Measurements from ENCODE around the gene FHL2.

The FHL2 gene

DNA sequence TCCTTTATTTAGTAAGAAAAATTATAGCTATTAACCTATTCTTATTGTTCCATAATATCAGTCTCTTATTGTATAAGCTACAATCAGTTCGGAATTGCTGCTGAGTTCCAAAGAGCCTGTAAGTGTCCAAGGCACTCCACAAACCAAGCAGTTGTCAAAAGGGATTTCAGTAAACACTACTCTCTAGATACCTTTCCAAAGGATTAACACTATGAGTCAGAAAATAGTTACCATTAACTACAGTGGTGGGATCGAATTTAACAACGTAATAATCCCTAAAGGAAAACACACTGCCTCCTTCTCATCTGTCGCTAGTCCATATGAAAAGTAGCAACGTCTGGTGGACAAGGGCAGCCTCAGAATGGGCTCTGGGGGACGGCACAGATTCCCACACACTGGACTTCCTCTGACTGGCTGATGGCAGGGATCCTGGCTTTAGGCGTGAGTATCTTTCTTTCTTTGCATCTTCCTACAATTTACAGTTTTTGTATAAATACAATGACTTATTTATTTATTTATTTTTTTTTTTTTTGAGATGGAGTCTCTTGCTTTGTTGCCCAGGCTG, 78.1 kb downstream of the FHL2 start:
- Histone ChIP-seq H3K9me2 (replicated peaks; ENCODE audit: insufficient read depth, low read length) (no peaks in the 10 kb centered on the region), H3K4me1 (ENCODE audit: low read length) (no peaks in the 10 kb centered on the region), H3F3A (ENCODE audit: insufficient read depth, low read length) (no peaks in the 10 kb centered on the region), H2AFZ (ENCODE audit: low read length) (no peak overlapping the region), H4K20me1 (ENCODE audit: insufficient read depth, low read length) (peaks cover 2% of the 10 kb centered on the region; the same call in 1 of the 2 replicates), H3K4me2 (ENCODE audit: low read depth, low read length) (no peak overlapping the region), H3K36me3 (replicated peaks; ENCODE audit: insufficient read depth, low read length) (peaks cover 5% of the 10 kb centered on the region; the same call in 1 of the 2 replicates), H3K4me3 (ENCODE audit: low read length) (no peak overlapping the region), H3K27me3 (replicated peaks; ENCODE audit: insufficient read depth, low read length) (no peaks in the 10 kb centered on the region), H3K27ac (ENCODE audit: low read length) (no peak overlapping the region), H3K9me3 (replicated peaks; ENCODE audit: insufficient read depth, low read length) (no peaks in the 10 kb centered on the region), H3K9ac (ENCODE audit: low read length) (no peak overlapping the region), H3K79me2 (ENCODE audit: low read length) (peaks cover 92% of the 10 kb centered on the region)
- TF ChIP-seq EZH2phosphoT487 (IDR thresholded peaks at IDR 0.05; ENCODE audit: low read length), result no peak
- TF ChIP-seq, protein P1, sequence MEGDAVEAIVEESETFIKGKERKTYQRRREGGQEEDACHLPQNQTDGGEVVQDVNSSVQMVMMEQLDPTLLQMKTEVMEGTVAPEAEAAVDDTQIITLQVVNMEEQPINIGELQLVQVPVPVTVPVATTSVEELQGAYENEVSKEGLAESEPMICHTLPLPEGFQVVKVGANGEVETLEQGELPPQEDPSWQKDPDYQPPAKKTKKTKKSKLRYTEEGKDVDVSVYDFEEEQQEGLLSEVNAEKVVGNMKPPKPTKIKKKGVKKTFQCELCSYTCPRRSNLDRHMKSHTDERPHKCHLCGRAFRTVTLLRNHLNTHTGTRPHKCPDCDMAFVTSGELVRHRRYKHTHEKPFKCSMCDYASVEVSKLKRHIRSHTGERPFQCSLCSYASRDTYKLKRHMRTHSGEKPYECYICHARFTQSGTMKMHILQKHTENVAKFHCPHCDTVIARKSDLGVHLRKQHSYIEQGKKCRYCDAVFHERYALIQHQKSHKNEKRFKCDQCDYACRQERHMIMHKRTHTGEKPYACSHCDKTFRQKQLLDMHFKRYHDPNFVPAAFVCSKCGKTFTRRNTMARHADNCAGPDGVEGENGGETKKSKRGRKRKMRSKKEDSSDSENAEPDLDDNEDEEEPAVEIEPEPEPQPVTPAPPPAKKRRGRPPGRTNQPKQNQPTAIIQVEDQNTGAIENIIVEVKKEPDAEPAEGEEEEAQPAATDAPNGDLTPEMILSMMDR (IDR thresholded peaks at IDR 0.05; ENCODE audit: low read length), result no peak
- TF ChIP-seq EZH2 (optimal IDR thresholded peaks at IDR 0.05; ENCODE audit: low read depth, low read length), result no peak
- DNase-seq, result no peak

DNA sequence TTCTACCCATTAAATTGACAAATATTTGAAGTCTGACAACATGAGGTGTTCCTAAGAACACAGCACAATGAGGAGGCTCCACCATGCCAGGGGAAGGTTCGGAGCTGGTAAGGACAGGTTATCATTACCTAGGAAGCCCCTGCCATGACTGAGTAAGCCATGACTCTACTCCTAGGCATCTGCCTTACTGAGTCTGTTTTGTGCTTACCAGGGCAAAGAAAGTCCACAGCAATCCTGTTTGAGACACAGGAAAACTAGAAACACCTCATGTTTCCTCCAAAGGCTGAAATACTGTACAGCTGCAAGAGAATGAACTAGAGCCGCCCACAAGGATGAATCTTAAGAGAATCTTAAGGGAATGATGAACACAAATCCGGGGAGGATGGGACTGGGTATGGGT, 80.9 kb downstream of the FHL2 start:
- no peak overlapping the region for H3K27ac ChIP-seq (ENCODE audit: low read length)
- H3K27me3 ChIP-seq (replicated peaks; ENCODE audit: insufficient read depth, low read length), result no peaks in the 10 kb centered on the region
- H2AFZ ChIP-seq (ENCODE audit: low read length), result no peak overlapping the region
- no peak for DNase-seq
- no peak overlapping the region for H3K4me2 ChIP-seq (ENCODE audit: low read depth, low read length)
- no peaks in the 10 kb centered on the region for H3F3A ChIP-seq (ENCODE audit: insufficient read depth, low read length)
- peaks cover 87% of the 10 kb centered on the region for H3K79me2 ChIP-seq (ENCODE audit: low read length)
- H3K4me1 ChIP-seq (ENCODE audit: low read length), result no peaks in the 10 kb centered on the region
- H3K9me3 ChIP-seq (replicated peaks; ENCODE audit: insufficient read depth, low read length), result no peaks in the 10 kb centered on the region
- H3K36me3 ChIP-seq (replicated peaks; ENCODE audit: insufficient read depth, low read length), result no peaks in the 10 kb centered on the region; the same call in 1 of the 2 replicates
- no peaks in the 10 kb centered on the region; the same call in 1 of the 2 replicates for H4K20me1 ChIP-seq (ENCODE audit: insufficient read depth, low read length)
- TF ChIP-seq EZH2phosphoT487 (IDR thresholded peaks at IDR 0.05; ENCODE audit: low read length) (no peak), EZH2 (optimal IDR thresholded peaks at IDR 0.05; ENCODE audit: low read depth, low read length) (no peak)
- TF ChIP-seq, protein P1 (IDR thresholded peaks at IDR 0.05; ENCODE audit: low read length), result no peak
- no peak overlapping the region for H3K4me3 ChIP-seq (ENCODE audit: low read length)
- no peak overlapping the region for H3K9ac ChIP-seq (ENCODE audit: low read length)
- no peaks in the 10 kb centered on the region for H3K9me2 ChIP-seq (replicated peaks; ENCODE audit: insufficient read depth, low read length)

DNA sequence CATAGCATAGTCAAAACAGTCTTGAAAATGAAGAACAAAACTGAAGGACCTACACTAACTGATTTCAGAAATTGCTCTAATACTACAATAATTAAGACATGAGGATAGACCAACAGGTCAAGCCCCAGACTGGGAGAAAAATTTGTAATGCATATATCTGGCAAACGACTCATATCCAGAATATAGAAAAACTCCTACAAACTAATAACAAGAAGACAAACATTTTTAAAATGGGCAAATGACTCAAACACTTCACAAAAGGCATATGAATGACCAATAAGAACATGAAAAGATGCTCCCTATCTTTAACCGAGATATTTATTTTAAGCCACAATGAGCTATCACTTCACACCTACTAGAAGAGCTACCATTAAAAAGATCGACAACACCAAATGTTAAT, 83.5 kb downstream of the FHL2 start:
- Histone ChIP-seq H3K4me3 (ENCODE audit: low read length) (no peak overlapping the region), H3K4me2 (ENCODE audit: low read depth, low read length) (no peak overlapping the region), H3K27me3 (replicated peaks; ENCODE audit: insufficient read depth, low read length) (no peaks in the 10 kb centered on the region), H3K79me2 (ENCODE audit: low read length) (peaks cover 88% of the 10 kb centered on the region), H3K36me3 (replicated peaks; ENCODE audit: insufficient read depth, low read length) (no peaks in the 10 kb centered on the region), H3K9me3 (replicated peaks; ENCODE audit: insufficient read depth, low read length) (no peaks in the 10 kb centered on the region), H4K20me1 (ENCODE audit: insufficient read depth, low read length) (no peaks in the 10 kb centered on the region; the same call in 1 of the 2 replicates), H3F3A (ENCODE audit: insufficient read depth, low read length) (no peaks in the 10 kb centered on the region), H3K4me1 (ENCODE audit: low read length) (no peaks in the 10 kb centered on the region), H2AFZ (ENCODE audit: low read length) (no peak overlapping the region), H3K27ac (ENCODE audit: low read length) (no peak overlapping the region), H3K9me2 (replicated peaks; ENCODE audit: insufficient read depth, low read length) (no peaks in the 10 kb centered on the region), H3K9ac (ENCODE audit: low read length) (no peak overlapping the region)
- TF ChIP-seq, protein P1 (IDR thresholded peaks at IDR 0.05; ENCODE audit: low read length), result no peak
- TF ChIP-seq EZH2phosphoT487 (IDR thresholded peaks at IDR 0.05; ENCODE audit: low read length) (no peak), EZH2 (optimal IDR thresholded peaks at IDR 0.05; ENCODE audit: low read depth, low read length) (no peak)
- DNase-seq, result no peak

Data from MM.1S (cell line).